SKM-1 (cell line): ENCODE measurements around the gene MND1.

Source experiments
- DNase-seq: peaks from one replicate; lab custom pipeline; 2025; ENCODE audit not compliant: unreplicated experiment; lab: John Stamatoyannopoulos, UW

Gene MND1

DNA sequence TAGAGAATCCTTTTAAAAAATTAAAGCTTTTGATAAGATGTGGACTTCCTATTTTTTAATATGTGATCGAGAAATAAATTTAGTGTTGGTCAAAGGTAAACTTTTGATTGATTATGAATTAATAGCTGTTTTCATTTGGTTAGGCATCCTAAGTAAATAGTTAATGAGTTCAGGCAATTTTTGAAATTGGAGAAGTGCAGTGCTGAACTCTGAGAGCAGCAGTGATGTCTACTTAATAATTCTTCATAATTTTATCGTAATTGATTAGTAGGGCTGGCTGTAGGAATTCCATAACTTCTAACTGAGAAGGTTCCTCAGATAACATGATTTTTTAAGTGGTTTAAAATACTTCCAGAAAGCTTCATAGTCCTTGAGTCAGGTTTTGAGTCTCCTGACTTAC is 1.5 kb downstream of the MND1 start:
- no peak for DNase-seq

DNA sequence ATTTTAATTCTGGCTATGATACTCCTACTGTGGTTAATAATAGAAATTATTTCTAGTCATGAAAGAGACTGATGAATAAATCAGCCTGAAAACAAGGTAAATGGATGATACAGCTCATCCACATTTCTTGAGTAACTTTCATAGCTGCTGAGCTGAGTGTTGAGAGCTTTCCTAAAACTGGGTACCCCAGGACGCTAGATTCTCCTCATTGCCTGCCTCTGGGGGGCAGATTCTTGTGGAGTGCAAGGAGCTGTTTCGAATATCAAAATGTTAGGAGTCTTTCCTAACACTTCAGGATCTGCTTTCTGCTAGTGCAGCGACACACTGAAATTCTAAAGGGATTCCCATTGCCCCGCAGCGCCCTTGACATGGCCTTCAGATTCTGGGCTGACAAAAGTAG is 2.1 kb downstream of the MND1 start:
- DNase-seq = no peak

DNA sequence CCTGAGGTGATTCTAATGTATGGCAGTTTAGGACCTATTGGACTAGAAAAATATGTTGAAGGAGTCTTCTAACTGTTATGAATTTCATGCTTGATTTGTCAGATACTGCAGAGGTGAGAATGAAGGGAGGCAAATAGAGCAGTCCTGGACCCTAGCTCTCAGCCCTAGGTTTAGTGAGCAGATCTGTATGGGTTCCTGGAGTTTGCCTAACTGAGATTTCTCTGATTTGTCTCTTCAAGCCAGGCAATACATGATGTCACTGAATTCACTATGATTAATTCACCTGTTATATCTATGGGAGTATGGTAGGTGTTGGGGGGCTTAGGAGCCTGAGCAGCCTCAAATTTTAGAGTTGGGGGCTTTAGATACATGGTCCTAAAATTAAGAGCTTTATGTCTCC is 2.6 kb downstream of the MND1 start:
- no peak for DNase-seq

DNA sequence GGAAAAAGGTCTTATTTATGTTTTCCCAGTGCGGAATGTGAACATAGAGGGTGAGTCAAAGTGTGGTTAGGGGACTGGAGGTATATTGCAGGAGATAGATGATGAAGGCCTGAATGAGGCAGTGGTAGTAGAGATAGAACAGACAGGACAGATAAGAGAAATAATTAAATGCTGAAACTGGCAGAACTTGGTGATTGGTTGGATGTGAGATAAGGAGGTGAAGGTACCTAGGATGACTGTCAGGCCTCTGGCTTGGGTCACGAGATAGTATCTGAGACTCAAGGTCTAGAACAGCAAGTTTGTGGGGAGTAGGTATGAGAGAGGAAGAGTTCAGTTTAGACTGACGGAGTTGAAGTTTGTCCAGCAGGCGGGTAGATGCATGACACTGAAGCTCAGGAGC is 3.5 kb downstream of the MND1 start:
- no peak for DNase-seq

DNA sequence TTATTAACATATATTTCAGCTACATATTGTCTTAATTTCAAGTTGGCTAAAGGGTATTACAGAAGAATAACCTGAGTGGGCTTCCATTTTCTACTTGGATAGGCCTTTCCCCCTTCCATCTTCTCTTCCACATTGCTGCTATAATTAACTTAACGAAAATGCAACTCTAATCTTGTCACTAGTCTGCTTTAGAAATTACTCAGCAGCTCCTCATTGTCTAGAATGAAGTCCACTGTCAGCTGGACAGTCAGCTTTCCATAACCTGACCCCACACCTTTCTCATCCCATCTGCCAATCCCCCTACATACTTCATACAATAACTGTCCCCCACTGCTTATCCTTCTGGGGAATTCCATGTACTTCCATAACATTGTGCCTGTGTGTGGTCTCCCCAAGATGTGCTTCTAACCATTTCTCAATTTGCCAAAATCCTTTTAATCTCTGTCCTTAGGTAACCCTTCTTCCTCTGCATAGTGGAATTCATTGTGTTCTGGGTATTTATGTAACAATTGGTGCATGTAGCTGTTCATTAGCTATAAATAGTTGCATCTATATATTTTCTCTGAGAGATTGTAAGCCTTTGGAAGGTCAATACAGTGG is 4.8 kb downstream of the MND1 start:
- DNase-seq = no peak

DNA sequence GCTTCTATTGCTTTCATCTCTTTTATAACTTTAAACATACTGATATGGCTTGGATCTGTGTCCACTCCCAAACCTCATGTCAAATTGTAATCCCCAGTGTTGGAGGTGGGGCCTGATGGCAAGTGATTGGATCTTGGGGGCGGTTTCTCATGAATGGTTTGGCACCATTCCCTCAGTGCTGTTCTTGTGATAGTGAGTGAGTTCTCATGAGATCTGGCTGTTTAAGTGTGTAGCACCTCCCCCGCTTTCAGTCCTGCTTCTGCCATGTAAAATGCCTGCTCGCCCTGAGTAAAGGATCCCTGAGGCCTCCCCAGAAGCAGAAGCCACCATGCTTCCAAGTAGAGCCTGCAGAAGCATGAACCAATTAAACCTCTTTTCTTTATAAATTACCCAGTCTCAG is 17.7 kb downstream of the MND1 start:
- DNase-seq = no peak

DNA sequence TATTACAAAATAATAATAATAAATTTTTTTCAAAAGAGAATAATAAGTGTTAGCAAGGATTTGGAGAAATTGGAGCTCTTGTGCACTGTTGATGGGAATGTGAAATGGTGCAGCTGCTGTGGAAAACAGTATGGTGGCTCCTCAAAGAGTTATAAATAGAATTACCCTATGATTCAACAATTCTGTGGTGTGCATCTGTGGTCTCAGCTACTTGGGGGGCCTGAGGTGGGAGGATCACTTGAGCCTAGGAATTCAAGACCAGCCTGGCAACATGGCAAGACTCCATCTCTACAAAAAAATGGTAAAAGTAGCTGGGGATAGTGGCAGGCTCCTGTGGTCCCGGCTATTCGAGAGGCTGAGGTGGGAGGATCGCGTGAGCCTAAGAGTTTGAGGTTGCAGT is 19.6 kb downstream of the MND1 start:
- no peak for DNase-seq

DNA sequence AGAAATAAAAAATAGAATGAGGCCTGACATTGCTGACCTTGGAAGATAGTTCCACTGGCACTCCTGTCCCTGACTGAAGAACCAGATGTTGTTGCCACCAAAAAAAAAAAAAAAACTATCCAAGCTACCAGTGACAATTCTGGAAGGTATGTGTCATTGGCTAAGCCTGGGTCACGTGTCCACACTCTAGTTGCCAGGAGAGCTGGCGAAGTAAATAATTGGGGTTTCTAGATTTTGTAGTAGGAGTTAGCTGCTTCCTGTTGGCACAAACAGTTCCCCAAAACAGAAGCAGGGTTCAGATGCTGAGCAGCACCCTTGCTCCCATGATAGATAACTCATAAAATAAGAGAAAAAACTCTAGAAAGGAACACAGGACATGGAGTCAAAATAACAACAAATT is 20.5 kb downstream of the MND1 start:
- no peak for DNase-seq

DNA sequence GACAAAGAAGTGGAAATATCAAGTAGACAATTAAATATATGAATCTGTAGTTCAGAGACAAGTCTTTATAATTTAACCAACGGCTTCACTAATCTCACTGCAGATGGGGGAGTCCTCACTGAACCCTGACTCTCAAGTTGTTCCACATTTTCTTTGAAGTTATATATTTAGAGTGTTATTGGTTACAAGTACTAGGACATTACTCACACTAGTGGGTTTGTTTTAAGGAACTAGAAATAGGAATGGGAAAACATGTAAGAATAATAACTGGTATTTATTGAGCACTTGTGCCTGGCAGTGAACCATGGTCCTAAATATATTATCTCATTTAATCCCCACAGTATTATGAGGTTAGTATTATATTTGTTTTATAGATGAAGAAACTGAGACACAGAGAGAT is 22.0 kb downstream of the MND1 start:
- no peak for DNase-seq

DNA sequence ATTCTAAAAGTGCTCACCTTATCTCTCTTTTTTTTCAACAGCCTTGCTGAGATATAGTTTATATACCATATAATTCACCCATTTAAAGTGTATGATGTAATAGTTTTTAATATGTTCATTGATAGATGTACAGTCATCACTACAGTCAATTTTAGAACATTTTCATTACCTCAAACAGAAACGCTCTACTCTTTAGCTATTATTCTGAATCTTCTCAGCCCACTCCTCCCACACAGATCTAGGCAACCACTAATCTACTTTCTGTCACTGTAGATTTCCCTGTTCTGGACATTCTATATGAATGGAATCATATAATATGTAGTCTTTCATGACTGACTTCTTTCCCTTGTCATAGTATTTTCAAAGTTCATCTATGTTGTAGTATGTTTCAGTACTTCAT is 22.6 kb downstream of the MND1 start:
- no peak for DNase-seq

DNA sequence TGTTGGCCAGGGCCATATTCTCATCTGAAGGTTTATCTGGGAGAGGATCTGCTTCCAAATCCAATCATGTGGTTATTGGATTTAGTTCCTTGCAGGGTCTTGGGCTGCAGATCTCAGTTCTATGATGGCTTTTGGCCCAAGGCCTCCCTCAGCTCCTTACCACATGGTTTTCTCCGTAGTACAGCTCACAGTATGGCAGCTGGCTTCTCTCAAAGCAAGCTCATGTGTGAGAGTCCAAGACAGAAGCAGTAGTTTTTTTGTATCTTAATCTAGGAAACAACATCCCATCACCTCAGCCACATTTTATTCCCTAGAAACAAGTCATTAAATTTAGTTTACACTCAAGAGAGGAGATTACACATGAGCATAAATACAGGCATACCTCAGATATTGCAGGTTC is 24.5 kb downstream of the MND1 start:
- DNase-seq = no peak

DNA sequence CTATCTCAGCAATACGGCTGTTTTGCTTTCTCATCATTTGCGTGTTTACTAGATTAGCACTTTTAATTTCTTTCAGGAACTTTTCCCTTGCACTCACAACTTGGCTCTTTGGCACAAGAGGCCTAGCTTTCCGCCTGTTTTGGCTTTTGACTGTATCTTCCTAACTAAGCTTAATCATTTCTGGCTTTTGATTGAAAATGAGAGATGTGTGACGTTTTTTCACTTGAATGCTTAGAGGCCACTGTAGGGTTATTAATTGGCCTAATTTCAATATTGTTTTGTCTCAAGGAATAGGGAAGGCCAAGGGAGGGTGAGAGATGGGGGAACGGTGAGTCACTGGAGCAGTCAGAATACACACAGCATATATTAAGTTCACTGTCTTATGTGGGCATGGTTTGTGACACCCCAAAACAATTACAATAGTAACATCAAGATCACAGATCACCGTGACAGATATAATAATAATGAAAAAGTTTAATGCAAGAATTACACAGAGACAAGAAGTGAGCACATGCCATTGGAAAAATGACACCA is 27.3 kb downstream of the MND1 start:
- DNase-seq = no peak

DNA sequence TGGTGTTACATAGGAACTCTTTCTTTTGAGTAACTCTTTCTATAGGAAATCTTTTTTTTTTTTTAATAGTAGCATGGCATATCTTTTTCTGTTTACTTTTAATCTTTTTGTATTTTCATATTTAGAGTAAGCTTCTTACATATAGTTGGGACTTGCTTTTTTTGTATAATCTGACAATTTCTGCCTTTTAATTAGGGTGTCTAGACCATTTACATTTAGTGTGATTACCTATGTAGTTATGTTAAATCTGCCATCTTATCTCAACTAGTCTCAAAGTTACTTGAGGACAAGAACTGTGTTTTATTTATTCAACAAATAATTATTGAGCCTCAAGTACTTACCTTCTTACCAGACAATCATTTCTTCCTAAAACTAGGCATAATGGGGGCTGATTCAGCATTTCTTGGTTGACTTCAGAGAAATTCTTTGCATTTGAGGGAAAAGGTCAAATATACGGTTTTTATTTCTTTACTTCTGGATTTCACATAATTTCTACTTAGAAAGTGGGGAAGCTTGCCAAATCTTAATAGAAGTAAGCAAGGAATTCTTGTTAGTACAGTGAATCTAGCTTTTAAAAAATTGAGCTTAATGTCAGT is 28.6 kb downstream of the MND1 start:
- DNase-seq = no peak

DNA sequence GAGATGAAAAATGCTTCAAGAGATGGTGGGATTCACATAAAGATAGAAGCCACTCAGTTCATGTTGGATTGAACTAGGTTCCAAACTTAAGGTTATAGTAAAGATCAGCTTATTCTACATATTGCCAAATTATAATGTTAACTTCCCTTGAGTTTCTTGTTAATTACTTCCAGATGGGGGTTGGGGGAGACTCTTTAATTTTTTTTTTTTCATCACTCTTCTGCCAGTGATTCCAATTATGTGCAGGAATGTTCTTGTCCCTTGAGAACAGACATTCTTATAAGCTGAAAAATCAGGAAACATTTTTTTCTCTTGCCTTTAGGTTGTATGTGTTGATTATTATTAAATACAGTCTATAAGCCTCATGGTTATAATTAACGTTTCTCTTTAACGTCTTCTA is 30.0 kb downstream of the MND1 start:
- DNase-seq = no peak

DNA sequence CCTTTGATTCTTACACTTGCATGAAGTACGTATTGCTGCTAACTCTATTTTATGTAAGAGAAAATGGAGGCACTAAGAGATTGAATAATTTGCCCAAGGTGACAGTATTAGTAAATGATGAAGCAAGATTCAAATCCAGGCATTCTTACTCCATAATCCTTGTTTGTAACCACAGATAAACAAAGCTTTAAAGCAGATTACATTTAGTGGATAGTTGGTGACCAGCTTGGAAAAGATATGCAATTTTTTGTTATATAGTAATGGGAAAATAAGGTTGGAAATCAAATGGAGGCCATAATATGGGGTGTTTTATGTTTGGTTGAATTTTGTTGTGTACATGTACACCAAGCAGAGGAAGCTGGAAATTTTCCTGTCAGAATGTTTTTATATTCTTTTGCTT is 30.8 kb downstream of the MND1 start:
- no peak for DNase-seq

DNA sequence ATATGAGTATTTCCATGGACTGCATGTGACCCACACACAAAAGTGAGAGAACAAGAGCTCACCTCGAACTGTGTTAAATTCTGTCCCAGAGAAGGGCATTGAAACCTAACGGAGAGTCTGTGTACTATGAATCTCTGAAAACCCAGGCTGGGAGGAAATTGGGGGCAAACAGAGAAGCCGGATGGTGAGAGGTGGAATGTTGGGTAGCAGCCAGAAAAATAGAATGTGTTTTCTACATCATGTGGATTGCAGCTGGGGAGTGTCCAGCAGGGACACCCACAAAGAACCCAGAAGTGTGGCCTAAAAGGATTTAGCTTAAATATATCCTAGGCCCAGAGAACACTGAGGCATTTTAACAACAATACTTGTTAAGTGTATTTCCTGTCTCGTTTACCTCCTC is 38.6 kb downstream of the MND1 start:
- DNase-seq = no peak

DNA sequence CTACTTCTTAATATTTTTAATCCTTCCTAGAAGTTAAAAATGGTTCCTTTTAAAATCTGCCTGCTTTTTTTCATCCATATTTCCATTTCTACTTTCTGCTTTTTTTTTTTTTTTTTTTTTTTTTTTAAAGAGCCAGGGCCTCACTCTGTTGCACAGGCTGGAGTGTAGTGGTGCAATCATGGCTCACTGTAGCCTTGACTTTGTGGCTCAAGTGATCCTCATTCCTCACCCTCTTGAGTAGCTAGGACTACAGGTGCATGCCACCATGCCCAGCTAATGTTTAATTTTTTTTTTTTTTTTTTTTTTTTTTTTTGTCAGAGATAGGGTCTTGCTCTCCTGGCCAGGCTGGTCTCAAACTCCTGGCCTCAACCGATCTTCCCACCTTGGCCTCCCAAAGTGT is 39.7 kb downstream of the MND1 start:
- DNase-seq = no peak

DNA sequence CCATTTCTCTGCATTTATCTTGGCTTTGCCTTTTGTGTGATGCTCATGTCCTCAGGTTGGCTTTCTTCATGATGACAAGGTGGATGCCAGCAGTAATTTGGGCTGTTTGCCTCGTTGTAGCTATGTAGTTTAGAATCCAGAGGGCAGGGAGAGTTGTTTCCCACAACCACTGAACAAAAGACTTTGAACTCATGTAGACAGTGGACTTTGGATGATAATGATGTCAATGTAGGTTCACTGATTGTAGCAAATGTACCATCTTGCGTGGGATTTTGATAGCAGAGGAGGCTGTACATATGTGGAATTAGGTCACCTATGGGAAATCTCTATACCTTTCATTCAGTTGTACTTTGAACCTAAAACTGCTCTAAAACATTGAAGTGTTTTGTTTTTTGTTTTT is 41.3 kb downstream of the MND1 start:
- no peak for DNase-seq

DNA sequence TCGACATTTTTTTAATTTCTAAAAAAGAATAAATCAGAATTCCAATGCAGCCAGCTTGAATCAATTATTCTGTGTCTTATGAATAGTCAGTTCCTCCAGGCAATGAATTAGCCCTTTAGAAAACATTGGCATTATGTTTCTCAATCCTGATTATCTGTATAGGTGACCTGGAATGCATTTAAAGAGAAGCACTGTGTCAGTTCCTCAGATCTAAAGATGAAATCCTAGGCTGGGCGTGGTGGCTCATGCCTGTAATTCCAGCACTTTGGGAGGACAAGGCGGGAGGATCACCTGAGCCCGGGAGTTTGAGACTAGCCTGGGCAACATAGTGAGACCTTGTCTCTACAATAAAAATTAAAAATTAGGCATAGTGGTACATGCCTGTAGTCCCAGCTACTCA is 43.5 kb downstream of the MND1 start:
- DNase-seq = no peak

DNA sequence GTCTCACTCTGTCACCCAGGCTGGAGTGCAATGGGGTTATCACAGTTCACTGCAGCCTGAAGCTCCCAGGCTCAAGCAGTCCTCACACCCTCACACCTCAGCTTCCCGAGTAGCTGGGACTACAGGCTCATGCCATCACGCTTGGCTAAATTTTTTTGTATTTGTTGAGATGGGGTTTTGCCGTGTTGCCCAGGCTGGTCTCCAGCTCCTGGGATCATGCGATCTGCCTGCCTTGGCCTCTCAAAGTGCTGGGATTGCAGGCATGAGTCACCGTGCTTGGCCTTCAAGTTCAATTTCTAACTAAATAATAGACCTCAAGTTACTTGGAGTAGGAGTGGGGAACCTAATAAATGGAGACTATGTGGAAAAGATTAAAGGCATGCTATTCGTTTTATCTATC is 48.9 kb downstream of the MND1 start:
- DNase-seq = no peak

DNA sequence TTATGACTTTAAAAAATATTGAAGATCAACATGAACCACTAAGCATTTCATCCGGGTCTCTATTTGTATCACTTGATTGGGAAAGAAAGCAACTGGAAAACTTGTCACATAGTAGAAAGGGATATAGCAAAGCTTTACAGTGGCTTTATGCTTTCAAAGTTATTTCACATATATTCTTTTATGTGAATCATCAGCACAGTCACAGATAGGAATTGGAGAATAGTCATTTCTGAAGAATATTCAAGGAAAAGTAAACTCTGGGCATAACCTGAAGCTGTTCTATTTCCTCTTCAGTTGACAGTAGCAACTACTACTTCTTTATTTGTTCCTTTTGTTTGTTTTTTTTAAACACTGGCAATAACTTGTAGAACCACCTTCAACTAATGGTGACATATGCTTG is 50.5 kb downstream of the MND1 start:
- no peak for DNase-seq

DNA sequence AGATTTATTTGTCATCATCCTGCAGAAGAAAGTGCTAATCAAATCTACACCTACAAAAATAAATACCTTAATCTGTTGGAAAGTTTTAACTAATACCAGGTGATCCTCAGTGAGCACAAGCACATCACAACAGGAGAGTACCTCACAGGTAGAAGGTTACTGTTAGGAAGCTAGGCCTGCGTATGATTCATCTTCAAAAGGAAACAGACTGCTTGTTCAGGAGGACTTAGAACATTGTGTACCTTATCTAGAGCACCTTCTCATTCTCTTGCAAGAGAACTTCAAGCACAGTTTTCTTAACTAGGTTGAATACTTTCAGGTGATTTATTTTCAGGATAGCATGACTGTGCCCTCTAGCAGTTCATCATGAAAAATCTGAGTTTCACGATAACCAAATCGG is 54.2 kb downstream of the MND1 start:
- no peak for DNase-seq

DNA sequence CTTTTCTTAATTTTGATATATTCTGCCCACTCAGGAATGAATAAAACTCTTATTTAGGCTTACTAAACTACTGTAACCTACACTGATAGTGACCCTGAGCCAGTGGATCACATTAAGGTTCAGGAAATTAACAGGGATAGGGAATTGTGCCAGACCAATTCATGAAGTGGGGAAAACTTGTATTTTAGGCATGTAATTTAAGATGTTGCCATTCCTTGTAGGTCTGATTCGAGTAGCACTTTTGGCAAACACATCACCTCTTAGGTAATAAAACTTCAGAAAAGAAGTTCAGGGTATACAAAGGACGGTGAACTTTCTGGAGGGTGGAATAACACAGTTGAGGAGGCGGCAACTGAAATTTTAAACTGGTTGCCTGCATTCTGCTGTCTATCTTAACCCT is 54.9 kb downstream of the MND1 start:
- DNase-seq = no peak
